ENCODE data around the gene TEAD4.

DNA sequence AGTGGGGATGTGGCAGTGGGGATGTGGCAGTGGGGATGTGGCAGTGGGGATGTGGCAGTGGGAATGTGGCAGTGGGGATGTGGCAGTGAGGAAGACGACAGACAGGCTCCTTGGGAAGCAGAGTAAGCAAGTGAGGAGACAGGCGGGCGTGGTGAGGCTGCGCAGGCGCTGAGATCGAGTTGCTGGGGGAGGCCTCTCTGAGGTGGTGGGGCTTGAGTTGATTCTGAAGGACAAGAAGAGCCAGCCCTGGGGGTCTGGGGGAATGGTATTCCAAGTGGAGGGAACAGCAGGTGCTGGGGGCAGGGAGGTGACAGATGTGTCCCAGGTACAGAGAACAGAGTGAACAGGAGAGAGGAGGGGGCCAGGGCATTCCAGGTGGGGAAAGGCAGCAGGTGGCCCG, 84.2 kb downstream of the TEAD4 start:
- TF ChIP-seq POLR2A (IDR thresholded peaks at IDR 0.05; ENCODE audit: low read depth, low read length), result no peak
- no peak for TF ChIP-seq POLR2AphosphoS5 (IDR thresholded peaks at IDR 0.05; ENCODE audit: low read depth, low read length)
- TF ChIP-seq TAF1 (IDR thresholded peaks at IDR 0.05; ENCODE audit: borderline replicate concordance, low read depth, low read length), result no peak

Data from GM12892 (cell line).